HL-60 (cell line): ENCODE results near the gene TTC16.

Source experiments
- DNase-seq, 2 experiments: peaks; one replicate each; pipeline ENCODE4 v3.0.0-alpha.2; 2010 to 2020; ENCODE audit warnings: low read depth in 1 of 2, low spot score in 1 of 2
- H3K27ac ChIP-seq: fragments of 250-450 bp; sonication (Bioruptor Pico); replicated peaks from 2 replicates; pipeline ENCODE4 v1.5.1; 2020; ENCODE audit warnings: mild to moderate bottlenecking, moderate library complexity
- H3K27me3 ChIP-seq: fragments of 250-450 bp; sonication (Bioruptor Pico); 2 replicates; pipeline ENCODE4 v1.5.1; 2021; ENCODE audit warnings: mild to moderate bottlenecking, moderate library complexity; ENCODE audit not compliant: insufficient read depth, poor library complexity, severe bottlenecking
- H3K4me3 ChIP-seq: replicated peaks from 2 replicates; pipeline ENCODE4 v1.5.1; 2011; ENCODE audit warnings: mild to moderate bottlenecking, control low read depth, low read length; ENCODE audit not compliant: insufficient read depth
- GABPA ChIP-seq: IDR thresholded peaks from 2 replicates; pipeline ENCODE4 v1.6.1; 2012; ENCODE audit warnings: low read depth
- POLR2AphosphoS5 ChIP-seq: IDR thresholded peaks from 2 replicates; pipeline ENCODE4 v1.6.1; 2012; ENCODE audit warnings: low read depth
- SPI1 ChIP-seq: IDR thresholded peaks from 2 replicates; pipeline ENCODE4 v1.6.1; 2012; ENCODE audit warnings: low read depth, mild to moderate bottlenecking, borderline replicate concordance
- TF ChIP-seq, protein P1 (sequence below): IDR thresholded peaks from one replicate; pipeline ENCODE4 v1.5.1; 2011; ENCODE audit warnings: low read length, control low read depth, inconsistent platforms; ENCODE audit not compliant: insufficient read depth
- TF ChIP-seq, protein P2 (sequence below): IDR thresholded peaks from 2 replicates; pipeline ENCODE4 v1.6.1; 2012; ENCODE audit warnings: low read depth; ENCODE audit not compliant: insufficient replicate concordance

Gene TTC16

DNA sequence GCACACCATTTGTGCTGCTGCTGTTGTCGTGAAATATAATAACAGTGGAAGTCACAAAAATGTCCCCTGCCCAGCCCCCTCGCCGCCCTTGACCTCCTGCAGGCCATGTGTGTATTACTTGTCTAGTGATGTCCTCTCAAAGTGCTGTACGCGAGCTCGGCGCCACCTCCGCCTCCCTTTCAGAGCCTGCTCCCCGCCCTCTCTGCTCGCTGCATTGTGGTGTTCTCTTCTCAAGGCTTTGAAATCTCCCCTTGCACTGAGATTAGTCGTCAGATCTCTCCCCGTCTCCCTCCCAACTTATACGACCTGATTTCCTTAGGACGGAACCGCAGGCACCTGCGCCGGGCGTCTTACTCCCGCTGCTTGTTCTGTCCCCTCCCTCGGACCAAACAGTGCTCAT is 23.8 kb upstream of the TTC16 start:
- no peaks in the 10 kb centered on the region for H3K27me3 ChIP-seq
- H3K4me3 ChIP-seq: no peak overlapping the region
- no peak for DNase-seq
- no peak for TF ChIP-seq SPI1
- H3K27ac ChIP-seq: no peak overlapping the region

DNA sequence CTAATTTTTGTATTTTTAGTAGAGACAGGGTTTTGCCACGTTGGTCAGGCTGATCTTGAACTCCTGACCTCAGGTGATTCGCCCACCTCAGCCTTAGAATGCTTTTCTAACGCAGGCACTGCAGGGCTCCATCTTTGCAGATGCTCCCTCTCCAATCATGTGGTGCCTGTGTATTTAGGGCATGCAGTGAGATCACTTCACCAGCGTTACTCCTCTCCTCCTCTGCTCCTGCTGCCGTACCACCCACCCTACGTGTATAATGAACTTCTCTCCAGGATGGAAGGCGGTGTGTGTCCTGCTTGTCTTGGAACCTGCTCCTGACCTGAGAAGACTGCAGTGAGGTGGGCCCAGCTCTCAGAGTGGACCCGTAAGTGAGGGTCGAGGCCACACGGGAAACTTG is 22.7 kb upstream of the TTC16 start:
- Histone ChIP-seq H3K27ac (no peak overlapping the region), H3K27me3 (no peaks in the 10 kb centered on the region), H3K4me3 (no peak overlapping the region)
- no peak for DNase-seq
- TF ChIP-seq POLR2AphosphoS5 (no peak), GABPA (no peak)
- TF ChIP-seq, protein P1, sequence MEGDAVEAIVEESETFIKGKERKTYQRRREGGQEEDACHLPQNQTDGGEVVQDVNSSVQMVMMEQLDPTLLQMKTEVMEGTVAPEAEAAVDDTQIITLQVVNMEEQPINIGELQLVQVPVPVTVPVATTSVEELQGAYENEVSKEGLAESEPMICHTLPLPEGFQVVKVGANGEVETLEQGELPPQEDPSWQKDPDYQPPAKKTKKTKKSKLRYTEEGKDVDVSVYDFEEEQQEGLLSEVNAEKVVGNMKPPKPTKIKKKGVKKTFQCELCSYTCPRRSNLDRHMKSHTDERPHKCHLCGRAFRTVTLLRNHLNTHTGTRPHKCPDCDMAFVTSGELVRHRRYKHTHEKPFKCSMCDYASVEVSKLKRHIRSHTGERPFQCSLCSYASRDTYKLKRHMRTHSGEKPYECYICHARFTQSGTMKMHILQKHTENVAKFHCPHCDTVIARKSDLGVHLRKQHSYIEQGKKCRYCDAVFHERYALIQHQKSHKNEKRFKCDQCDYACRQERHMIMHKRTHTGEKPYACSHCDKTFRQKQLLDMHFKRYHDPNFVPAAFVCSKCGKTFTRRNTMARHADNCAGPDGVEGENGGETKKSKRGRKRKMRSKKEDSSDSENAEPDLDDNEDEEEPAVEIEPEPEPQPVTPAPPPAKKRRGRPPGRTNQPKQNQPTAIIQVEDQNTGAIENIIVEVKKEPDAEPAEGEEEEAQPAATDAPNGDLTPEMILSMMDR: no peak
- TF ChIP-seq, protein P2, sequence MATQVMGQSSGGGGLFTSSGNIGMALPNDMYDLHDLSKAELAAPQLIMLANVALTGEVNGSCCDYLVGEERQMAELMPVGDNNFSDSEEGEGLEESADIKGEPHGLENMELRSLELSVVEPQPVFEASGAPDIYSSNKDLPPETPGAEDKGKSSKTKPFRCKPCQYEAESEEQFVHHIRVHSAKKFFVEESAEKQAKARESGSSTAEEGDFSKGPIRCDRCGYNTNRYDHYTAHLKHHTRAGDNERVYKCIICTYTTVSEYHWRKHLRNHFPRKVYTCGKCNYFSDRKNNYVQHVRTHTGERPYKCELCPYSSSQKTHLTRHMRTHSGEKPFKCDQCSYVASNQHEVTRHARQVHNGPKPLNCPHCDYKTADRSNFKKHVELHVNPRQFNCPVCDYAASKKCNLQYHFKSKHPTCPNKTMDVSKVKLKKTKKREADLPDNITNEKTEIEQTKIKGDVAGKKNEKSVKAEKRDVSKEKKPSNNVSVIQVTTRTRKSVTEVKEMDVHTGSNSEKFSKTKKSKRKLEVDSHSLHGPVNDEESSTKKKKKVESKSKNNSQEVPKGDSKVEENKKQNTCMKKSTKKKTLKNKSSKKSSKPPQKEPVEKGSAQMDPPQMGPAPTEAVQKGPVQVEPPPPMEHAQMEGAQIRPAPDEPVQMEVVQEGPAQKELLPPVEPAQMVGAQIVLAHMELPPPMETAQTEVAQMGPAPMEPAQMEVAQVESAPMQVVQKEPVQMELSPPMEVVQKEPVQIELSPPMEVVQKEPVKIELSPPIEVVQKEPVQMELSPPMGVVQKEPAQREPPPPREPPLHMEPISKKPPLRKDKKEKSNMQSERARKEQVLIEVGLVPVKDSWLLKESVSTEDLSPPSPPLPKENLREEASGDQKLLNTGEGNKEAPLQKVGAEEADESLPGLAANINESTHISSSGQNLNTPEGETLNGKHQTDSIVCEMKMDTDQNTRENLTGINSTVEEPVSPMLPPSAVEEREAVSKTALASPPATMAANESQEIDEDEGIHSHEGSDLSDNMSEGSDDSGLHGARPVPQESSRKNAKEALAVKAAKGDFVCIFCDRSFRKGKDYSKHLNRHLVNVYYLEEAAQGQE: no peak

DNA sequence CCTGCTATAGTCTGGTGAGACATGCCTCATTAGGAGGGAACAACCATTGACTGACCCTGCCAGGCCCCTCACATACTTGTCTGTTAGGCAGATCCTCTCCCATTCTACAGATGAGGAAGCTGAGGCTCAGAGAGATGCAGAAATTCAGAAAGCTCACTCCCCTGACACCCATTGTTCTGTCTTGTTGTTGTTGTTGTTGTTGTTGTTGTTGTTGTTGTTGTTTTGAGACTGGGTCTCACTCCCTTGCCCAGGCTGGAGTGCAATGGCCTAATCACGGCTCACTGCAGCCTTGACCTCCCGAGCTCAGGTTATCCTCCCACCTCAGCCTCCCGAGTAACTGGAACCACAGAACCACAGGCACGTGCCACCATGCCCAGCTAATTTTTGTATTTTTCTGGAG is 22.2 kb upstream of the TTC16 start:
- no peak overlapping the region for H3K27ac ChIP-seq
- no peak for DNase-seq
- no peaks in the 10 kb centered on the region for H3K27me3 ChIP-seq
- TF ChIP-seq, protein P2: no peak
- TF ChIP-seq POLR2AphosphoS5: no peak
- no peak for TF ChIP-seq SPI1
- TF ChIP-seq GABPA: no peak
- TF ChIP-seq, protein P1: no peak
- H3K4me3 ChIP-seq: no peak overlapping the region

DNA sequence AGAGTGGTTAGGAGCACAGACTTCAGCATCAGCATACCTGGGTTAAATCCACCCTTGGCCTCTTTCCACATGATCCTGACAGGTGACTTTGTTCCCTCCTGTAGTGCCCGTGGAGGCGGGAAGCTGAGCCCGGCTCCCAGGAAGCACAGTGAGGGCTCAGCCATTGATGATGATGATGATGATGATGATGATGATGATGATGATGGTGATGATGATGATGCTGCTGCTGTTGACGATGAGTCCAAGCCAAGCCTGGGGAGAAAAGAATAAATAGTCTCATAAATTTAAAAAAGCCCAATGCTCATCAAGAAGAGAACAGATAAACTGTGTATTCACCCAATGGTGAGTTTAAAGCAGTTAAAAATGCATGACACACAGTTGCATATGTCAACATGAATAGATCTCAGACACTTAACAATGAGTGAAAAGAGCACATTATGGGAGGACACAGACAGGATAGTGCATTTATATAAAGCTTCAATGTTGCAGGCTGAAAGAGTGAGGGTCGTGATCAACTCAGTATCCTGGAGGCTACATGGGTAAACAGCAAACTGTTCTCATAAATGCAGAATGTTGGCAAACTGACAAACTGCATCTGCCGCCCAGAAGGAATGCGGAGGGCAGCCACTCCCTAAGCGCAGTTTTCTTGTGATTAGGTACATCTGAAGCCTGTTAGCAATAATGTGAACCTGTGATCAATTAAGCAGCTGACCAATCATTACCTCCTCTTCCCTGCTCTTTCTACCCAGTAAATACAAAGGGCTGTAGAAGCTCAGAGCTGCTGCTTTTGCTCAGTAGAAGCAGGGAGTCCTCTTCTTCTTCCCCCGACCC is 20.8 kb upstream of the TTC16 start:
- H3K4me3 ChIP-seq: no peak overlapping the region
- H3K27ac ChIP-seq: no peak overlapping the region
- no peak for DNase-seq
- TF ChIP-seq SPI1 (no peak), GABPA (no peak), POLR2AphosphoS5 (no peak)
- TF ChIP-seq, protein P2: no peak
- no peaks in the 10 kb centered on the region for H3K27me3 ChIP-seq
